Endothelial cell of umbilical vein (primary cell): ENCODE results near the gene DCPS. TPM values are rescaled to one million over a fixed set of nuclear protein-coding genes. Genes with fewer than 3 reads are reported as not detected.

Source experiments
- BruUV-seq: library from RNA; stranded (reverse); fragments of 400-500 nt; replicated peaks from 2 replicates; lab custom pipeline; 2021; lab: Mats Ljungman, UMichigan
- CTCF ChIA-PET: fragments of 300-600, 350-600 bp; sonication (Branson Sonifier 250); formaldehyde crosslinking; loops from one replicate; lab custom pipeline; 2021; ENCODE audit warnings: antibody characterized with exemption, inconsistent platforms; lab: Charles Lee
- POLR2A ChIA-PET: fragments of 300-600, 350-600 bp; sonication (Branson Sonifier 250); formaldehyde crosslinking; loops from one replicate; lab custom pipeline; 2021; ENCODE audit warnings: antibody characterized with exemption, inconsistent platforms; lab: Charles Lee
- DNase-seq: peaks from one replicate; pipeline ENCODE4 v3.0.0-alpha.2; 2011; ENCODE audit warnings: low read depth, low spot score
- FAIRE-seq: peaks from 2 replicates; lab custom pipeline; 2011; peaks lifted over from hg19 to GRCh38; lab: Jason Lieb, UNC
- H2AFZ ChIP-seq: 2 replicates; pipeline ENCODE4 v1.6.0; 2012; ENCODE audit warnings: low read depth, low read length, control low read depth, inconsistent platforms
- H3K27ac ChIP-seq: 2 replicates; pipeline ENCODE4 v1.5.1; 2011; ENCODE audit warnings: low read depth, mild to moderate bottlenecking, control low read depth, low read length, moderate library complexity; ENCODE audit not compliant: insufficient read depth
- H3K27me3 ChIP-seq, 2 experiments: 2 replicates each; pipeline versions ENCODE4 v1.6.0 to v1.6.1; 2011; ENCODE audit warnings: low read length in 2 of 2, mixed read lengths in 1 of 2; ENCODE audit not compliant: control insufficient read depth in 2 of 2, insufficient read depth in 2 of 2
- H3K36me3 ChIP-seq, 2 experiments: 2 replicates in 1 of 2; 3 replicates in 1 of 2; pipeline ENCODE4 v1.5.1; 2011; ENCODE audit warnings: low read length in 2 of 2, mild to moderate bottlenecking in 1 of 2, moderate library complexity in 1 of 2; ENCODE audit not compliant: control insufficient read depth in 2 of 2, insufficient read depth in 2 of 2; ENCODE audit errors: extremely low read depth in 1 of 2
- H3K4me1 ChIP-seq: 3 replicates; pipeline ENCODE4 v1.5.1; 2011; ENCODE audit warnings: mild to moderate bottlenecking, low read length; ENCODE audit not compliant: control insufficient read depth, insufficient read depth; ENCODE audit errors: extremely low read depth
- H3K4me2 ChIP-seq: 2 replicates; pipeline ENCODE4 v1.6.1; 2011; ENCODE audit warnings: low read length, control low read depth, mixed read lengths; ENCODE audit not compliant: insufficient read depth
- H3K4me3 ChIP-seq, 3 experiments: fragments of 200-600 bp in 1 of 3; sonication (generic), shearing (Covaris generic) in 1 of 3; replicated peaks in 1 of 3; 2 replicates each; pipeline ENCODE4 v1.5.1; 2011 to 2016; ENCODE audit warnings: control low read depth in 3 of 3, low read length in 3 of 3, mild to moderate bottlenecking in 2 of 3, inconsistent platforms in 1 of 3, low read depth in 1 of 3, moderate library complexity in 1 of 3; ENCODE audit not compliant: insufficient read depth in 1 of 3
- H3K79me2 ChIP-seq: 2 replicates; pipeline ENCODE4 v1.6.0; 2012; ENCODE audit warnings: low read length, inconsistent platforms; ENCODE audit not compliant: control insufficient read depth, insufficient read depth
- H3K9ac ChIP-seq: replicated peaks from 2 replicates; pipeline ENCODE3; 2011; ENCODE audit warnings: low read length, control low read depth; ENCODE audit not compliant: insufficient read depth; ENCODE audit errors: extremely low read depth
- H3K9me1 ChIP-seq: replicated peaks from 3 replicates; pipeline ENCODE4 v1.6.0; 2011; ENCODE audit warnings: mild to moderate bottlenecking, low read length; ENCODE audit not compliant: control insufficient read depth, insufficient read depth; ENCODE audit errors: extremely low read depth
- H3K9me3 ChIP-seq: replicated peaks from 2 replicates; pipeline ENCODE4 v1.5.1; 2012; ENCODE audit warnings: low read length, inconsistent platforms; ENCODE audit not compliant: control insufficient read depth, insufficient read depth
- H4K20me1 ChIP-seq: replicated peaks from 2 replicates; pipeline ENCODE3; 2011; ENCODE audit warnings: mild to moderate bottlenecking, low read length; ENCODE audit not compliant: control insufficient read depth, insufficient read depth; ENCODE audit errors: extremely low read depth
- FOS ChIP-seq: IDR thresholded peaks from 2 replicates; pipeline ENCODE4 v1.6.1; 2011; ENCODE audit warnings: mild to moderate bottlenecking, low read length, moderate library complexity, borderline replicate concordance; ENCODE audit not compliant: insufficient read depth
- GATA2 ChIP-seq: IDR thresholded peaks from 2 replicates; pipeline ENCODE4 v1.7.0; 2011; ENCODE audit warnings: low read depth, mild to moderate bottlenecking, moderate library complexity, mixed read lengths, low read length; ENCODE audit not compliant: insufficient read length, insufficient read depth
- JUN ChIP-seq: IDR thresholded peaks from 2 replicates; pipeline ENCODE4 v1.6.1; 2011; ENCODE audit warnings: borderline replicate concordance, low read depth; ENCODE audit not compliant: insufficient read length, insufficient read depth
- MAX ChIP-seq: IDR thresholded peaks from 2 replicates; pipeline ENCODE4 v1.6.1; 2011; ENCODE audit not compliant: insufficient read depth, insufficient read length
- MYC ChIP-seq: IDR thresholded peaks from one replicate; pipeline ENCODE4 v1.6.1; 2011; ENCODE audit warnings: mild to moderate bottlenecking, low read depth, low read length
- POLR2A ChIP-seq: IDR thresholded peaks from 2 replicates; pipeline ENCODE4 v1.6.1; 2012; ENCODE audit warnings: low read depth, mild to moderate bottlenecking, control low read depth, low read length
- POLR2AphosphoS5 ChIP-seq: IDR thresholded peaks from 2 replicates; pipeline ENCODE4 v1.6.1; 2012; ENCODE audit warnings: low read depth, mild to moderate bottlenecking, control low read depth, low read length, moderate library complexity; ENCODE audit not compliant: insufficient read depth
- dilution Hi-C: fragments of 300-500 bp; cut with MboI; formaldehyde crosslinking; loops from one replicate; pipeline ENCODE4 v1.15.0; 2019; ENCODE audit warnings: low sequenced_read_pairs; ENCODE audit not compliant: extremely low pct_ligation_motif_present
- intact Hi-C: fragments of 100-400 bp; cut with micrococcal nuclease; formaldehyde crosslinking; loops from one replicate; pipeline ENCODE4 v1.10.0; 2022
- polyA plus RNA-seq, 4 experiments: library from polyadenylated mRNA; depleted of rRNA in 3 of 4; stranded (reverse) in 3 of 4; unstranded in 1 of 4; fragments of >200 nt; gene quantifications; 2 replicates each; pipeline versions ENCODE4 v1.2.1 to v1.2.3, GENCODE V29; 2011 to 2012; ENCODE audit warnings: missing spikeins in 1 of 4
- total RNA-seq: library from RNA; stranded (reverse); gene quantifications from 2 replicates; pipeline ENCODE4 v1.2.3, GENCODE V29; 2021

The DCPS gene
- total and polyA plus RNA-seq, 2 donors (not counting 3 experiments of a cell fraction or from before 2014, with no cell fraction given) = 19.6 to 36.0 TPM

GRCh38 chr11:126268708-126269579 lies 34.9 kb upstream of the DCPS start, which contains the start of the genes FOXRED1 and SRPRA:
Gene FOXRED1, plus strand, starts transcription at chr11:126269154. Its CDS starts 53 bp downstream, at chr11:126269207.
Gene SRPRA, minus strand, starts transcription at chr11:126268895. Its CDS starts 91 bp downstream, at chr11:126268804.
- Histone ChIP-seq H2AFZ (peak within 1 kb of the TSS; percentile 68), H3K36me3 (peaks cover 29 to 31% of the 10 kb centered on the region in 2 experiments), H3K9ac (peak within 1 kb of the TSS; percentile 91), H3K27me3 (no peaks in the 10 kb centered on the region), H3K9me1 (no peaks in the 10 kb centered on the region), H3K4me2 (peak within 1 kb of the TSS; percentile 95), H3K79me2 (peaks cover 22% of the 10 kb centered on the region), H3K9me3 (no peaks in the 10 kb centered on the region), H4K20me1 (no peaks in the 10 kb centered on the region), H3K27ac (peak within 1 kb of the TSS; percentile 82), H3K4me3 (peak within 1 kb of the TSS; percentile 81 to 92 (median 87)), H3K4me1 (peaks cover 12% of the 10 kb centered on the region)
- dilution Hi-C loops = no loop called here
- peak; percentile 99 for DNase-seq
- TSS peak; percentile 83 for BruUV-seq
- CTCF ChIA-PET = interaction anchor here (0.7 to 1.4 kb wide), 3 partner anchors 37 to 212 kb away, joined by 3 to 4 read pairs (median 4); no protein-coding TSS in a partner anchor
- peak; percentile 99 for FAIRE-seq
- TF ChIP-seq FOS = no peak
- peak; percentile 0 for TF ChIP-seq MYC
- TF ChIP-seq GATA2 = no peak
- no peak for TF ChIP-seq JUN
- TF ChIP-seq MAX = peak; percentile 3
- TF ChIP-seq POLR2A = peak; percentile 92
- peak; percentile 99 for TF ChIP-seq POLR2AphosphoS5
- POLR2A ChIA-PET = interaction anchor here (0.6 to 0.9 kb wide), 2 partner anchors 35 to 702 kb away, joined by 4 read pairs; partner anchors contain the start of gene DCPS
- intact Hi-C loops = loop anchor here (1.0 to 10.0 kb wide), 5 partner anchors 13 to 344 kb away; partner anchors contain the start of genes CDON, DCPS, FAM118B and RPUSD4
